ENCODE measurements around the gene PDE4D.

Gene PDE4D

DNA sequence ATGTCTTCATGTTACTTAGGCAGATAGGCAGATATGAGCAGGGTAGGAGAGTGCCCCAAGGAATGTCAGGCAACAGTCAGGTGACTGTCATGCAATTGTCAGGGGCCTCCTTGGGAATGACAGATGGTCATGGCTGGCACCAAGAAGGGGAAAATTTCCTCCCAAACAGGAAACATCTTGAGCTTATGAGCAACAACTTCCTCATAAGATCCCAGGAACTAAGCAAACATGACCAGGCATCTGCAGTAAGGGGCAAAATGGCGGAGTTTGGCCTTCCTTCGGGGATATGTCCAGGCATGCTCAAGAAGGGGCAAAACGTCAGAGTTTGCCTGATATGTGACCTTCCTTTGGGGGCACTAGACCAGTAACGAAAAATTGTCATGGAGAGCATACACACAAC lies 591.8 kb downstream of the PDE4D start:
- Histone ChIP-seq H3K27ac (no peak overlapping the region), H3K36me3 (no peaks in the 10 kb centered on the region), H3K9ac (no peak overlapping the region), H3K4me2 (no peak overlapping the region), H3K4me3 (no peak overlapping the region), H4K20me1 (no peaks in the 10 kb centered on the region), H3K9me3 (no peaks in the 10 kb centered on the region), H3K4me1 (no peaks in the 10 kb centered on the region), H3K27me3 (no peaks in the 10 kb centered on the region)
- no peak for TF ChIP-seq Cebpa-rat (IDR thresholded peaks at IDR 0.05)

GRCh38 chr5:59300930-59301329 lies 592.6 kb downstream of the PDE4D start:
- Histone ChIP-seq H3K9ac (no peak overlapping the region), H4K20me1 (no peaks in the 10 kb centered on the region), H3K27ac (no peak overlapping the region), H3K4me3 (no peak overlapping the region), H3K4me1 (no peaks in the 10 kb centered on the region), H3K27me3 (no peaks in the 10 kb centered on the region), H3K9me3 (no peaks in the 10 kb centered on the region), H3K36me3 (no peaks in the 10 kb centered on the region), H3K4me2 (no peak overlapping the region)
- no peak for TF ChIP-seq Cebpa-rat (IDR thresholded peaks at IDR 0.05)

- H3K27ac ChIP-seq, result no peak overlapping the region
- no peak overlapping the region for H3K9ac ChIP-seq
- no peaks in the 10 kb centered on the region for H3K4me1 ChIP-seq
- no peaks in the 10 kb centered on the region for H3K9me3 ChIP-seq
- no peak overlapping the region for H3K4me2 ChIP-seq
- H3K36me3 ChIP-seq, result no peaks in the 10 kb centered on the region
- no peak overlapping the region for H3K4me3 ChIP-seq
- no peaks in the 10 kb centered on the region for H4K20me1 ChIP-seq
- TF ChIP-seq Cebpa-rat (IDR thresholded peaks at IDR 0.05), result no peak
- H3K27me3 ChIP-seq, result no peaks in the 10 kb centered on the region
Observed at GRCh38 chr5:59299006-59299405, 594.5 kb downstream of the PDE4D start.

DNA sequence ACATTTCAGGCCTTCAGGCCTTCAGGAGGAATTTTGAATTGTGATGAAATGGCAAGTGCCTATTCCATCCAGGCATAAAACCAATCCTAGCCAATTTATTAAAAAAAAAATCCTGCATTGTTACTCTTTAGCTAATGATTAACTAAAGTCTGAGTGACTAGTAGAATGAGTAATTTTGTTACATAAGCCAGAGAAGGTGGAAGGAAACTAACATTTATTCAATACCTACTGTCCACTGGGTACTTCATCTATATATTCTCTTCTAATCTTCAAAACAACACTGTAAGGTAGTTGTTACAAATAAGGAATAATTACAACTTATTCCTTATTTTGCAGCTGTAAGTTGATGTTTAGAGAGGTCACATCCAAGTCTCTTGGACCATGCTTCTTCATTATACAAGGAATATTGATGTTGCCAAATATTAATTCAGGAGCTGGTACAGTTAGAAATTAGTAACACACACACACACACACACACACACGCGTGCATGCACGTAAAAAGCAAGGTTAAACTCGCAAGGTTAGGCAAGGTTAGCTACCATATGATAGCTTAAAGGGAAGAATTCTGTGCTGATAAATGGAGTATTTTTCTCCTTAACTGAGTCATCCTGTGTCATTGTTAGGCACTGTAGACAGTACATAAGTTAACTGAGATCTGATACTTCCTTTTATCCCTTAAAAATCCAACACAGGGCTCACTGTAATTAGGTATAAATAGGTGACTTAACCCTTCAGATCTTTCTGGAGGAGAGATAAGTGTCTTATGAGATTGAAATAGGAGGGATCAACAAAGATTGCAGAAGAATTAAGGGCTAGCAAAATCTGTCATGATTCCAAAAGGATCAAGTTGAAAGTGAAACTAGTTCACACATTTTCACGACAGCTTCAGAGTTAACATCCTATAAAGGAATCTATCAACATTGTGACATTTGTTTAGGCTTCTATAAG lies 596.9 kb downstream of the PDE4D start:
- TF ChIP-seq Cebpa-rat (IDR thresholded peaks at IDR 0.05), result no peak
- Histone ChIP-seq H3K36me3 (no peaks in the 10 kb centered on the region), H3K4me3 (no peak overlapping the region), H3K9ac (no peak overlapping the region), H3K4me1 (no peaks in the 10 kb centered on the region), H3K9me3 (no peaks in the 10 kb centered on the region), H3K27ac (no peak overlapping the region), H3K4me2 (no peak overlapping the region), H4K20me1 (no peaks in the 10 kb centered on the region), H3K27me3 (no peaks in the 10 kb centered on the region)

DNA sequence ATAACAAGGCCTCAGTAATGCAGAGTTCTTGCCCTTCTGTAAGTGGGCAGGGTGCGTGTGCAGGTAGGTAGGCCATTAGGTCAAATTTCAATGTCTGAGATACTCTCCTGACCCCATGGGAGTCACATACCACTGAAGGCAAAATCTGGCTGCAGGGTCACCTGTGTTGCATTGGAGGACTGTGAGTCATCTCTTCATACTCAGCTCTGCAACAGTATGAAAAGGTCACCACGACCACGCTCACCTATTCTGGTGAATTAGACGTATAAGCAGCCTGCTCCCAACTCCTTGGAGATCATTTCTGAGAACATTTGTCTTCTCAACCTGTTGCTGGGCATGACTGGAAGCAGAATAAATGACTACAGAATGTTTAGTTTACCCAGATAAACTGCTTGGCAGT lies 599.8 kb downstream of the PDE4D start:
- no peaks in the 10 kb centered on the region for H3K4me1 ChIP-seq

GRCh38 chr5:59291941-59292340 lies 601.6 kb downstream of the PDE4D start:
- H3K4me3 ChIP-seq, result no peak overlapping the region
- H3K9ac ChIP-seq, result no peak overlapping the region
- TF ChIP-seq Cebpa-rat (IDR thresholded peaks at IDR 0.05), result no peak
- no peak overlapping the region for H3K27ac ChIP-seq
- no peaks in the 10 kb centered on the region for H3K27me3 ChIP-seq
- H3K9me3 ChIP-seq, result no peaks in the 10 kb centered on the region
- H3K4me1 ChIP-seq, result no peaks in the 10 kb centered on the region
- no peaks in the 10 kb centered on the region for H3K36me3 ChIP-seq
- no peaks in the 10 kb centered on the region for H4K20me1 ChIP-seq
- H3K4me2 ChIP-seq, result no peak overlapping the region

More for the DNA sequence above, 599.8 kb downstream of the PDE4D start:
- Histone ChIP-seq H3K4me2 (no peak overlapping the region), H3K36me3 (no peaks in the 10 kb centered on the region), H3K4me3 (no peak overlapping the region), H3K27ac (no peak overlapping the region), H4K20me1 (no peaks in the 10 kb centered on the region), H3K27me3 (no peaks in the 10 kb centered on the region), H3K9me3 (no peaks in the 10 kb centered on the region), H3K9ac (no peak overlapping the region)
- no peak for TF ChIP-seq Cebpa-rat (IDR thresholded peaks at IDR 0.05)

- no peak for TF ChIP-seq Cebpa-rat (IDR thresholded peaks at IDR 0.05)
- Histone ChIP-seq H3K27me3 (no peaks in the 10 kb centered on the region), H3K36me3 (no peaks in the 10 kb centered on the region), H3K4me1 (no peaks in the 10 kb centered on the region), H3K27ac (no peak overlapping the region), H3K9ac (no peak overlapping the region), H3K4me3 (no peak overlapping the region), H3K9me3 (no peaks in the 10 kb centered on the region), H4K20me1 (no peaks in the 10 kb centered on the region), H3K4me2 (no peak overlapping the region)
Observed at GRCh38 chr5:59287884-59288283, 605.6 kb downstream of the PDE4D start.

DNA sequence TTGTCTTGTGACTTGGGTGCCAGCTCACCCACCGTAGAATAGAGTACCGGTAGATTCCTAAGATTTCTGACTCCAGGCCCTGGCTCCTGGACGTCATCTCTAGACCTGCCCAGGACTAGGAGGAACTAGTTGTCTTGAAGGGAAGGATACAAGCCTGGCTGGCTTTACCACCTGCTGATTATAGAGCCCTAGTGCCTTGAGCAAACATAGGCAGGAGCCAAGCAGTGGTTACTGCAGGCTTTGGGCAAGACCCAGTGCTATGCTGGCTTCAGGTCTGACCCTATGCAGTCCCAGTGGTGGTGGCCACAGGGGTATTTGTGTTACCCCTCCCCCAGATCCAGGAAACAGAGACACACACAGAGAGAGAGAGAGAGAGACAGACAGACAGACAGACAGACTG lies 606.2 kb downstream of the PDE4D start:
- Histone ChIP-seq H3K4me2 (no peak overlapping the region), H3K27me3 (no peaks in the 10 kb centered on the region), H4K20me1 (no peaks in the 10 kb centered on the region), H3K36me3 (no peaks in the 10 kb centered on the region), H3K4me3 (no peak overlapping the region), H3K9me3 (no peaks in the 10 kb centered on the region), H3K4me1 (no peaks in the 10 kb centered on the region), H3K9ac (no peak overlapping the region), H3K27ac (no peak overlapping the region)
- no peak for TF ChIP-seq Cebpa-rat (IDR thresholded peaks at IDR 0.05)

GRCh38 chr5:59286510-59286909 lies 607.0 kb downstream of the PDE4D start:
- Histone ChIP-seq H3K4me1 (no peaks in the 10 kb centered on the region), H4K20me1 (no peaks in the 10 kb centered on the region), H3K9me3 (no peaks in the 10 kb centered on the region), H3K36me3 (no peaks in the 10 kb centered on the region), H3K27me3 (no peaks in the 10 kb centered on the region), H3K27ac (no peak overlapping the region), H3K4me3 (no peak overlapping the region), H3K4me2 (no peak overlapping the region), H3K9ac (no peak overlapping the region)
- no peak for TF ChIP-seq Cebpa-rat (IDR thresholded peaks at IDR 0.05)

DNA sequence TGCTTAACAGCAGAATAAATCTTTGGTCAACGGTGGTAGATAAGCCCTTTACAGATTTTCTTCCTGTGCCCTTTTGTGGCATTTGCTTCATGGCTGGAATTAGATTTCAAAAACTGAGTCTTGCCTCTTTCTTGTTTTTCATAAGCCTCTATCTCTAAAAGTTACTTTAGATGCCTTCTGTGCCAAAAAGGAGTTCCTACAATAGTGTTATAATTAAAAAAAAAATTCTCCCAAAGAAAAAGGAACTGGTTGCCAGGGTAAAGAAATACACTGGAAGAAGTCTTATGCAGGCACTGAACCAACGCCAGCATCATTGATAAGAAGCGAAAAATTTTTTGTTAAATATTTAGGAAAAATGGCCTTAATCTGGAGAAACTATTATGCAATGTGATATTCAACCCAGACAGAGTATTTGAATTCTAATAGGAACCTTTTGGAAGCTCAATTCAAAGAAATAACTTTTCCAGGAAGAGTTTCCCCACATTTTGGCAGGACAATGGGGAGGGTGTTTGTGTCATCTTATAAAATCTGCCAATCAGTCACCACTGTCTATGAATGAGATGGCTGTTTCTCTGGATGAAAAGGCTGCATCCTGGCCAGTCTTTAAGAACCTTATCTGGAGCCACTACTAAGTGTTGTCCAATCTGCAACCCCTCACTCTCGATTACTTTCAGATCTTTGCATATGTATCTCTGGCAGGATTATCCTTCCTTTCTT lies 608.1 kb downstream of the PDE4D start:
- Histone ChIP-seq H3K4me1 (no peaks in the 10 kb centered on the region), H3K36me3 (no peaks in the 10 kb centered on the region), H3K4me3 (no peak overlapping the region), H3K4me2 (no peak overlapping the region), H3K9me3 (no peaks in the 10 kb centered on the region), H3K9ac (no peak overlapping the region), H4K20me1 (no peaks in the 10 kb centered on the region), H3K27me3 (no peaks in the 10 kb centered on the region), H3K27ac (no peak overlapping the region)
- TF ChIP-seq Cebpa-rat (IDR thresholded peaks at IDR 0.05), result no peak
